Activated CD8-positive, alpha-beta memory T cell treated with anti-CD3 and anti-CD28 coated beads, Interleukin-2, amount 50 U/mL, for 48 hours (primary cell): Measurements from ENCODE around the gene PPIF.
A peak's percentile ranks its signal among the peaks of the same experiment; 100 is the strongest.

ENCODE experiments used
- DNase-seq: peaks from one replicate; pipeline ENCODE4 v3.0.0-alpha.2; 2020

PPIF gene

GRCh38 chr10:79390057-79390456 lies 42.8 kb downstream of the PPIF start:
- no peak for DNase-seq

- peak; percentile 53 for DNase-seq
Measured at GRCh38 chr10:79390551-79391229, 43.4 kb downstream of the PPIF start.

GRCh38 chr10:79391231-79392019 lies 44.2 kb downstream of the PPIF start:
- no peak for DNase-seq

GRCh38 chr10:79392020-79392398 lies 44.7 kb downstream of the PPIF start:
- DNase-seq, result no peak

- DNase-seq, result no peak
Measured at GRCh38 chr10:79392506-79393176, 45.4 kb downstream of the PPIF start.

GRCh38 chr10:79393221-79393923 lies 46.1 kb downstream of the PPIF start:
- no peak for DNase-seq

- DNase-seq, result no peak
Measured at GRCh38 chr10:79393924-79394610, 46.8 kb downstream of the PPIF start.

GRCh38 chr10:79394664-79395063 lies 47.4 kb downstream of the PPIF start:
- no peak for DNase-seq

- no peak for DNase-seq
Measured at GRCh38 chr10:79396520-79396919, 49.3 kb downstream of the PPIF start.

- no peak for DNase-seq
Measured at GRCh38 chr10:79397051-79397450, 49.8 kb downstream of the PPIF start.

- DNase-seq, result no peak
Measured at GRCh38 chr10:79397575-79398303, 50.5 kb downstream of the PPIF start.

GRCh38 chr10:79398642-79399041 lies 51.4 kb downstream of the PPIF start:
- DNase-seq, result no peak

- no peak for DNase-seq
Measured at GRCh38 chr10:79399223-79399831, 52.1 kb downstream of the PPIF start.

GRCh38 chr10:79400146-79401004 lies 53.1 kb downstream of the PPIF start:
- peak; percentile 89 for DNase-seq

GRCh38 chr10:79401015-79401921 lies 54.0 kb downstream of the PPIF start:
- no peak for DNase-seq

GRCh38 chr10:79402625-79402946 lies 55.3 kb downstream of the PPIF start:
- no peak for DNase-seq

- DNase-seq, result no peak
Measured at GRCh38 chr10:79402951-79403350, 55.7 kb downstream of the PPIF start.

- DNase-seq, result no peak
Measured at GRCh38 chr10:79403441-79404230, 56.4 kb downstream of the PPIF start.

- no peak for DNase-seq
Measured at GRCh38 chr10:79404231-79404609, 57.0 kb downstream of the PPIF start.
